HepG2 (cell line): Measurements from ENCODE around the gene MEIOC. TPM values are rescaled to one million over a fixed set of nuclear protein-coding genes. Genes with fewer than 3 reads are reported as not detected.

ENCODE experiments used
- GTF3A ChIP-seq: sonication (generic); formaldehyde crosslinking; conservative IDR thresholded peaks from 2 replicates; pipeline ENCODE4 v1.4.0; 2020; ENCODE audit warnings: mild to moderate bottlenecking, missing genetic modification reagents
- HES4 ChIP-seq: sonication (generic); formaldehyde crosslinking; IDR thresholded peaks from 2 replicates; pipeline ENCODE4 v1.9.0; 2021; ENCODE audit warnings: mild to moderate bottlenecking, missing genetic modification reagents, borderline replicate concordance
- HHEX ChIP-seq: IDR thresholded peaks from 2 replicates; pipeline ENCODE4 v1.6.1; 2016; ENCODE audit warnings: control low read depth
- HINFP ChIP-seq: sonication (generic); formaldehyde crosslinking; IDR thresholded peaks from 2 replicates; pipeline ENCODE4 v1.4.0; 2020; ENCODE audit warnings: low read depth, mild to moderate bottlenecking, missing genetic modification reagents
- HNRNPK ChIP-seq: fragments of 200-400 bp; formaldehyde crosslinking; IDR thresholded peaks from 2 replicates; pipeline ENCODE4 v1.6.1; 2018; ENCODE audit warnings: low read length, low read depth, moderate library complexity, mild to moderate bottlenecking; ENCODE audit not compliant: poor library complexity, severe bottlenecking
- RERE ChIP-seq: IDR thresholded peaks from 2 replicates; pipeline ENCODE4 v1.6.1; 2016; ENCODE audit warnings: low read depth, missing genetic modification reagents, missing compliant biosample characterization
- RFX3 ChIP-seq: IDR thresholded peaks from 2 replicates; pipeline ENCODE4 v1.6.1; 2016; ENCODE audit warnings: missing biosample characterization, missing genetic modification reagents
- SALL1 ChIP-seq: sonication (generic); formaldehyde crosslinking; IDR thresholded peaks from 2 replicates; pipeline ENCODE4 v1.8.0; 2022; ENCODE audit warnings: mild to moderate bottlenecking, missing genetic modification reagents
- SMAD9 ChIP-seq: sonication (generic); formaldehyde crosslinking; IDR thresholded peaks from 2 replicates; pipeline ENCODE4 v1.5.1; 2020; ENCODE audit warnings: mild to moderate bottlenecking, missing genetic modification reagents
- WIZ ChIP-seq: sonication (generic); formaldehyde crosslinking; IDR thresholded peaks from 2 replicates; pipeline ENCODE4 v1.5.1; 2020; ENCODE audit warnings: mild to moderate bottlenecking, missing genetic modification reagents
- ZNF235 ChIP-seq: sonication (generic); formaldehyde crosslinking; IDR thresholded peaks from 2 replicates; pipeline ENCODE4 v1.8.1; 2023; ENCODE audit warnings: mild to moderate bottlenecking, missing genetic modification reagents, borderline replicate concordance
- ZNF550 ChIP-seq: sonication (generic); formaldehyde crosslinking; IDR thresholded peaks from 2 replicates; pipeline ENCODE4 v1.4.0; 2020; ENCODE audit warnings: mild to moderate bottlenecking, missing genetic modification reagents, borderline replicate concordance
- ZNF552 ChIP-seq: sonication (generic); formaldehyde crosslinking; IDR thresholded peaks from 2 replicates; pipeline ENCODE4 v1.9.0; 2022; ENCODE audit warnings: missing genetic modification reagents, mild to moderate bottlenecking, borderline replicate concordance
- ZNF678 ChIP-seq: sonication (generic); formaldehyde crosslinking; IDR thresholded peaks from 2 replicates; pipeline ENCODE4 v1.4.0; 2020; ENCODE audit warnings: mild to moderate bottlenecking, missing genetic modification reagents
- ZUFSP ChIP-seq: sonication (generic); formaldehyde crosslinking; IDR thresholded peaks from 2 replicates; pipeline ENCODE4 v1.9.0; 2021; ENCODE audit warnings: missing genetic modification reagents, mild to moderate bottlenecking, borderline replicate concordance
- polyA plus RNA-seq, 8 experiments: library from polyadenylated mRNA; depleted of rRNA in 3 of 8; stranded (reverse) in 7 of 8; unstranded in 1 of 8; fragments of >200 nt; fragmentation: Illumina TruSeq in 4 of 8; extraction: Trizol in 4 of 8; gene quantifications; 2 replicates each; pipeline versions ENCODE4 v1.2.1 to v1.2.3, GENCODE V29; 2011 to 2016; ENCODE audit warnings: low read depth in 4 of 8, missing spikeins in 1 of 8, mixed read lengths in 1 of 8; ENCODE audit not compliant: insufficient read depth in 1 of 8
- total RNA-seq, 5 experiments: library from RNA; depleted of rRNA; stranded (reverse); fragments of >200 nt; fragmentation: Illumina TruSeq; extraction: Trizol; gene quantifications; 2 replicates each; pipeline ENCODE4 v1.2.3, GENCODE V29; 2016; ENCODE audit warnings: low read depth in 1 of 5

MEIOC gene
- total and polyA plus RNA-seq, 2 of the 13 experiments (the other 11 are each of a cell fraction or from before 2014, with no cell fraction given): 0.04 to 0.15 TPM

- TF ChIP-seq HINFP (CRISPR knock-in tag) (peak; percentile 42; the same call in 1 of the 2 replicates), ZNF550 (no peak), ZNF678 (CRISPR knock-in tag) (no peak), HNRNPK (no peak), ZNF235 (CRISPR knock-in tag) (0 out of 2 replicates have a peak, but pooled peaks have one; percentile 25), GTF3A (CRISPR knock-in tag) (no peak), SMAD9 (CRISPR knock-in tag) (no peak), RERE (no peak), RFX3 (CRISPR knock-in tag) (no peak; the same call in 1 of the 2 replicates), WIZ (CRISPR knock-in tag) (peak; percentile 71; the same call in 1 of the 2 replicates), HHEX (0 out of 2 replicates have a peak, but pooled peaks have one; percentile 5), HES4 (CRISPR knock-in tag) (0 out of 2 replicates have a peak, but pooled peaks have one; percentile 0), SALL1 (CRISPR knock-in tag) (peak; percentile 87), ZUFSP (no peak), ZNF552 (CRISPR knock-in tag) (no peak)
Measured at GRCh38 chr17:44608727-44609435, 47.4 kb upstream of the MEIOC start (continued).
